Activated CD4-positive, alpha-beta memory T cell treated with anti-CD3 and anti-CD28 coated beads, Interleukin-2, amount 10 ng/mL, durations not matched to agents 7 days and 5 days (primary cell): ENCODE measurements around the gene CCR8. TPM values are rescaled to one million over a fixed set of nuclear protein-coding genes. Genes with fewer than 3 reads are reported as not detected.
"Not testable (repeated sequence)": the region's sequence is repeated elsewhere in the genome, so short reads cannot be mapped to it uniquely, and the experiment has no call there.

ENCODE experiments used
- CTCF ChIA-PET: fragments of 350-600 bp; sonication (Branson Sonifier 250); formaldehyde crosslinking; loops from one replicate; lab custom pipeline; 2021; ENCODE audit warnings: antibody characterized with exemption, inconsistent platforms; lab: Charles Lee
- POLR2A ChIA-PET: fragments of 350-600 bp; sonication (Branson Sonifier 250); formaldehyde crosslinking; loops from one replicate; lab custom pipeline; 2021; ENCODE audit warnings: antibody characterized with exemption; lab: Charles Lee
- DNase-seq: peaks from one replicate; pipeline ENCODE4 v3.0.0-alpha.2; 2020
- H3K27ac Mint-ChIP-seq: one replicate; pipeline ENCODE4 v1.8.0; 2021; ENCODE audit warnings: mild to moderate bottlenecking, mixed read lengths
- H3K27me3 Mint-ChIP-seq: one replicate; pipeline ENCODE4 v1.8.0; 2021; ENCODE audit warnings: mixed read lengths
- H3K36me3 Mint-ChIP-seq: one replicate; pipeline ENCODE4 v1.8.0; 2021; ENCODE audit warnings: low read depth, mixed read lengths
- H3K4me1 Mint-ChIP-seq: one replicate; pipeline ENCODE4 v1.8.0; 2021; ENCODE audit warnings: mixed read lengths
- H3K4me3 Mint-ChIP-seq: one replicate; pipeline ENCODE4 v1.8.0; 2021; ENCODE audit warnings: mild to moderate bottlenecking, mixed read lengths
- H3K9me3 Mint-ChIP-seq: one replicate; pipeline ENCODE4 v1.8.0; 2021; ENCODE audit warnings: mixed read lengths
- total RNA-seq, 2 experiments: library from RNA; stranded (reverse); gene quantifications; one replicate each; pipeline ENCODE4 v1.2.3, GENCODE V29; 2021

CCR8 gene
- total RNA-seq, 2 experiments from 2014 or later = 7.6 to 7.9 TPM

DNA sequence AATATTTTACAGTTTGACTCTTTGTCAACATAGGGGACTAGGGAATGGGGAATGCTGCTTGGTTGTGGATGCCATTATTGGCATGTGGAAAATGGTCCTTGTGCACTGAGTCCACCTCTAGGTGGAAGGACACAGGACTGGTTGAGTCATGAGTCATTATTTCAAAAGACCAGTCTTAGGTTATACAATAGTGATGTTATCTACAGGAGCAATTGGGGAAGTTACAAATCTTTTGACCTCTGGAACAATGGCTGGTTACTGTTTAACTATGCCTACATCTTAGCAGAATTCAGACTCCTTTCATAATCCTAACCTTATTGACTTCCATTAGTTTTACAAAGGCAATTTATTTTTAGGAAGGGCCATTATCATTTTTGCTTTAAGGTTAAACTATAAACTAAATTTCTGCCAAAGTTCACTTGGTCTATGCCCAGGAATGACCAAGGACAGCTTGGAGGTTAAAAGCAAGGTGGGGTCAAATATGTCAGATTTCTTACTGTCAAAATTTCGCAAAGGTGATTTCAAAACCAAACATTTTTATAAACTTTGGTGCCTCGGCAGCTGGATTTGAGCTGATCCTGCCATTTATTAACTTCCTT lies 11.8 kb upstream of the CCR8 start:
- no peak for DNase-seq
- no peak overlapping the region for H3K4me3 Mint-ChIP-seq
- CTCF ChIA-PET = interaction anchor here (0.7 to 1.4 kb wide), 3 partner anchors 25 to 30 kb away, joined by 3 read pairs; no protein-coding TSS in a partner anchor
- no peak overlapping the region for H3K27ac Mint-ChIP-seq
- POLR2A ChIA-PET = no interaction called here
- peaks cover 4% of the 10 kb centered on the region for H3K27me3 Mint-ChIP-seq
- peaks cover 16% of the 10 kb centered on the region for H3K9me3 Mint-ChIP-seq
- H3K4me1 Mint-ChIP-seq = peaks cover 48% of the 10 kb centered on the region
- peaks cover 35% of the 10 kb centered on the region for H3K36me3 Mint-ChIP-seq

GRCh38 chr3:39318301-39318700 lies 11.2 kb upstream of the CCR8 start:
- H3K9me3 Mint-ChIP-seq = peaks cover 16% of the 10 kb centered on the region
- no peak for DNase-seq
- H3K27ac Mint-ChIP-seq = no peak overlapping the region
- POLR2A ChIA-PET = no interaction called here
- H3K4me3 Mint-ChIP-seq = no peak overlapping the region
- CTCF ChIA-PET = interaction anchor here (0.7 to 1.4 kb wide), 6 partner anchors 18 to 60 kb away, joined by 3 to 5 read pairs (median 3); no protein-coding TSS in a partner anchor
- peaks cover 4% of the 10 kb centered on the region for H3K27me3 Mint-ChIP-seq
- peaks cover 55% of the 10 kb centered on the region for H3K4me1 Mint-ChIP-seq
- H3K36me3 Mint-ChIP-seq = peaks cover 37% of the 10 kb centered on the region

DNA sequence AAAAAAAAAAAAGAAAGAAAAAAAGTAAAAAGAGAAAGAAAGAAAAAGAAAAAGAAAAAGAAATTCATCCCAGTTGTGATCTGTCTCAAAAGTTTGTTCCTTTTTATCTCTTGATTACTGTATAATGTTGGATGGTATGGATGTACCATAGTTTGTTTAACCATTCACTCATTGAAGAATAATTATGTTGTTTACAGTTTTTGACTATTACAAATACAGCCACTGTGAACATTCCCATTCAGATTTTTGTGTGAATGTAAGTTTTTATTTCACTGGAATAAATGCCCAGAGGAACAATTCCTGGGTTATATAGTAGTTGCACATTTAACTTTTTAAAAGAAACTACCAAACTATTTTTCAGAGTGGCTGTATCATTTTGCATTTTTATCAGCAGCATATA lies 10.3 kb upstream of the CCR8 start:
- POLR2A ChIA-PET = no interaction called here
- H3K27me3 Mint-ChIP-seq = peaks cover 3% of the 10 kb centered on the region

GRCh38 chr3:39321574-39321983 lies 7.9 kb upstream of the CCR8 start:
- H3K4me3 Mint-ChIP-seq, H3K27me3 Mint-ChIP-seq, H3K9me3 Mint-ChIP-seq: not testable (repeated sequence)
- ChIA-PET CTCF (interaction anchor here (1.0 to 3.2 kb wide), 2 partner anchors 30 to 33 kb away, joined by 5 to 9 read pairs; no protein-coding TSS in a partner anchor), POLR2A (interaction anchor here (0.9 to 1.3 kb wide), 2 partner anchors 40 to 67 kb away, joined by 3 read pairs; no protein-coding TSS in a partner anchor)
- Mint-ChIP-seq H3K27ac (peak overlapping the region; percentile 62), H3K36me3 (peaks cover 28% of the 10 kb centered on the region), H3K4me1 (peaks cover 64% of the 10 kb centered on the region)
- DNase-seq = peak; percentile 39

More for the DNA sequence above, 10.3 kb upstream of the CCR8 start:
- Mint-ChIP-seq H3K4me1 (peaks cover 60% of the 10 kb centered on the region), H3K4me3 (no peak overlapping the region), H3K36me3 (peaks cover 34% of the 10 kb centered on the region), H3K27ac (no peak overlapping the region), H3K9me3 (peaks cover 11% of the 10 kb centered on the region)
- no peak for DNase-seq
- CTCF ChIA-PET = interaction anchor here (0.8 to 1.4 kb wide), 4 partner anchors 17 to 59 kb away, joined by 3 to 5 read pairs (median 4); no protein-coding TSS in a partner anchor

DNA sequence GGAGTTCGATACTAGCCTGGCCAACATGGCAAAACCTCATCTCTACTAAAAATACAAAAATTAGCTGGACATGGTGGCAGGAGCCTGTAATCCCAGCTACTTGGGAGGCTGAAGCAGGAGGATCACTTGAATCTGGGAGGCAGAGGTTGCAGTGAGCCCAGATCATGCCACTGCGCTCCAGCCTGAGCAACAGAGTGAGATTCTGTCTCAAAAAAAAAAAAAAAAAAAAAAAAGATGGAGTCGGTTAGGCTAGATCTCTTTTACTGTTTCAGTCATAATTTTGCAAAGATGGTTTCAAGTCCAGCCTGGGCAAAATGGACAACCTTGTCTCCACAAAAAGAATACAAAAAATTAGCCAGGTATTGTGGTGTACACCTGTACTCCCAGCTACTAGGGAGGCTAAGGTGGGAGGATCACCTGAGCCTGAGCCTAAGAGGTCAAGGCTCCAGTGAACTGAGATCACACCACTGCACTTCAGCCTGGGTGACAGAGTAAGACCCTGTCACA lies 7.2 kb upstream of the CCR8 start:
- H3K9me3 Mint-ChIP-seq, H3K4me3 Mint-ChIP-seq, H3K27me3 Mint-ChIP-seq, DNase-seq: not testable (repeated sequence)
- ChIA-PET CTCF (interaction anchor here (1.0 to 3.2 kb wide), 3 partner anchors 30 to 801 kb away, joined by 3 to 9 read pairs (median 5); no protein-coding TSS in a partner anchor), POLR2A (interaction anchor here (0.9 to 1.3 kb wide), 3 partner anchors 26 to 66 kb away, joined by 3 read pairs; no protein-coding TSS in a partner anchor)
- H3K27ac Mint-ChIP-seq = peak overlapping the region; percentile 62
- peaks cover 69% of the 10 kb centered on the region for H3K4me1 Mint-ChIP-seq
- peaks cover 29% of the 10 kb centered on the region for H3K36me3 Mint-ChIP-seq

DNA sequence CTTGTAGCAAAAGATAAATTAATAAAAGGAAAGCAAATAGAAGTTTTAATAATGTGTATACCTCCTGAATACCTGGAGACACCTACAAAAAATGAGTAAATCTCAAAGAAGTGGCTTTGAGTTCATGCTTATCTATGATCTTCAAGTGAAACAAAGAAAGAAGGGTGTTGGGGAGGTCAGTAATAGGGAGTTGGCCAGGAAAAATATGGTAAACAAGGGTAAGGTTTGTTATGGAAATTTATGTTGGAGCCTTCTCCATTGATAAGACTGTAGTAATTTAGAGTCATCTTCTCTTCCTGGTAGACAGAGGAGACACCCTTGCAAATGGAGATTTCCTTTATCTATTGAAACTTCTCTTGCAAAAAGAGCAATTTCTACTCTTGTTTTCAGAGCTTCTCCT lies 6.6 kb upstream of the CCR8 start:
- H3K4me1 Mint-ChIP-seq = peaks cover 75% of the 10 kb centered on the region
- POLR2A ChIA-PET = interaction anchor here (1.1 kb wide), 1 partner anchor 25 kb away, joined by 3 read pairs; no protein-coding TSS in a partner anchor
- H3K27me3 Mint-ChIP-seq = peaks cover 3% of the 10 kb centered on the region
- H3K27ac Mint-ChIP-seq = peak overlapping the region; percentile 45
- H3K9me3 Mint-ChIP-seq = no peaks in the 10 kb centered on the region
- CTCF ChIA-PET = interaction anchor here (1.0 to 3.2 kb wide), 3 partner anchors 31 to 802 kb away, joined by 3 to 9 read pairs (median 3); no protein-coding TSS in a partner anchor
- no peak for DNase-seq
- H3K36me3 Mint-ChIP-seq = peaks cover 27% of the 10 kb centered on the region
- H3K4me3 Mint-ChIP-seq = no peak overlapping the region

GRCh38 chr3:39323494-39323893 lies 6.0 kb upstream of the CCR8 start:
- no peaks in the 10 kb centered on the region for H3K9me3 Mint-ChIP-seq
- CTCF ChIA-PET = interaction anchor here (1.0 to 1.6 kb wide), 2 partner anchors 31 to 802 kb away, joined by 3 read pairs; no protein-coding TSS in a partner anchor
- H3K27ac Mint-ChIP-seq = peak overlapping the region; percentile 54
- H3K4me3 Mint-ChIP-seq = no peak overlapping the region
- H3K27me3 Mint-ChIP-seq = peaks cover 3% of the 10 kb centered on the region
- H3K4me1 Mint-ChIP-seq = peaks cover 80% of the 10 kb centered on the region
- POLR2A ChIA-PET = no interaction called here
- DNase-seq = no peak
- peaks cover 31% of the 10 kb centered on the region for H3K36me3 Mint-ChIP-seq

DNA sequence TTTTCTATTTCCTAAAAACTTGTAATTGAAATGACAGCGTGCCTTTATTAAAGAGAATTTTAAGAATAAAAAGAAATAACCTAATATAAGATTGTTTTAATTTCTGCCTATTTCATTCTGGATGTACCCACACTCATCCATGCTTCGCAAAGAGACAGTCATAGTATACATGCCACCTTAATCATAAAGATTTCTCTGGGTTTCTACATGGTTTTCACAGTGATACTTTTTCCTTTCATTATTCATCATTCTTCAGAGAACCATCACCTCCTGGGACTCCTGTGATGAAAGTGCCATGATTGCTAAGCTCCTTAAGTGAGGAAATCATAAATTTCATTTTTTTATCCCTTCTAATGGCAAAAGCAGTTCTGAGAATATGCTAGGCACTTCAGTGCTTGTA lies 4.3 kb upstream of the CCR8 start:
- no peaks in the 10 kb centered on the region for H3K9me3 Mint-ChIP-seq
- CTCF ChIA-PET = no interaction called here
- H3K27me3 Mint-ChIP-seq = no peaks in the 10 kb centered on the region
- H3K36me3 Mint-ChIP-seq = peaks cover 28% of the 10 kb centered on the region
- H3K4me3 Mint-ChIP-seq = no peak overlapping the region
- no peak for DNase-seq
- POLR2A ChIA-PET = interaction anchor here (1.6 kb wide), 1 partner anchor 36 kb away, joined by 5 read pairs; no protein-coding TSS in a partner anchor
- H3K4me1 Mint-ChIP-seq = peaks cover 88% of the 10 kb centered on the region
- H3K27ac Mint-ChIP-seq = peak overlapping the region; percentile 14

DNA sequence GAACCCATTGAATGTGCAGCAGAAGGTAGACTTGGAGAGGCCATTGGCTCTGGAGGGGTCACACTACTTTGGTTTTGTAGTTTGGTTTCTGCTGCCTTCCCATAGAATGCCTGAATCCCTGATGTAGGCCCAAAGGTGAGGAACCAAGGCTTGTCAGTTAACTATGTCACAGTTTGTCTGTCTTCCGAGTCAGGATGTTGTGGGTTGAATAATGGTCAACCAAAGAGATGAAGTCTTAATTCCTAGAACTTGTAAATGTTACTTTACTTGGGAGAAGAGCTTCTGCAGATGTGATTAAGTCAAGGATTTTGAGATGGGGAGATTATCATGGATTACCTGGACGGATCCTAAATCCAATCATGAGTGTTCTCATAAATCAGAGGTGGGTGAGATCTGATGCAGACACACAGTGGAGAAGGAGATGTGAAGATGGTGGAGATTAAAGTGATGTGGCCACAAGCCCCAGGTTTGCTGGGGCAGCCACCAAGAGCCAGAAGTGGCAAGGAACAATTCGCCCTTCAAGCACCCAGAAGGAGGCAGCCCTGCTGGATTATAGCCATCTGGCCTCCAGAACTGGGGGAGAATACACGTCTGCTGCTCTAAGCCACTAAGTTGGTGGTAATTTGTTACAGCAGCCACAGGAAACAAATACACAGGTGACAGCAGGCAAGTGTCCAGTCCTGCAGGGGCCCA lies 2.3 kb upstream of the CCR8 start:
- Mint-ChIP-seq H3K9me3 (no peaks in the 10 kb centered on the region), H3K36me3 (peaks cover 17% of the 10 kb centered on the region), H3K4me3 (peak overlapping the region; percentile 16), H3K4me1 (peaks cover 82% of the 10 kb centered on the region), H3K27ac (peak overlapping the region; percentile 60), H3K27me3 (no peaks in the 10 kb centered on the region)
- ChIA-PET CTCF (interaction anchor here (1.1 to 1.9 kb wide), 2 partner anchors 35 to 37 kb away, joined by 4 read pairs; no protein-coding TSS in a partner anchor), POLR2A (interaction anchor here (2.1 kb wide), 1 partner anchor 34 kb away, joined by 6 read pairs; no protein-coding TSS in a partner anchor)
- DNase-seq = peak; percentile 30

GRCh38 chr3:39327746-39328349 lies 1.7 kb upstream of the CCR8 start:
- Mint-ChIP-seq H3K27ac (peak overlapping the region; percentile 60), H3K4me1 (peaks cover 83% of the 10 kb centered on the region), H3K9me3 (no peaks in the 10 kb centered on the region), H3K36me3 (peaks cover 20% of the 10 kb centered on the region), H3K4me3 (no peak overlapping the region), H3K27me3 (no peaks in the 10 kb centered on the region)
- CTCF ChIA-PET = interaction anchor here (1.1 to 1.9 kb wide), 2 partner anchors 36 to 37 kb away, joined by 4 read pairs; no protein-coding TSS in a partner anchor
- DNase-seq = no peak
- POLR2A ChIA-PET = interaction anchor here (2.1 kb wide), 1 partner anchor 34 kb away, joined by 6 read pairs; no protein-coding TSS in a partner anchor

DNA sequence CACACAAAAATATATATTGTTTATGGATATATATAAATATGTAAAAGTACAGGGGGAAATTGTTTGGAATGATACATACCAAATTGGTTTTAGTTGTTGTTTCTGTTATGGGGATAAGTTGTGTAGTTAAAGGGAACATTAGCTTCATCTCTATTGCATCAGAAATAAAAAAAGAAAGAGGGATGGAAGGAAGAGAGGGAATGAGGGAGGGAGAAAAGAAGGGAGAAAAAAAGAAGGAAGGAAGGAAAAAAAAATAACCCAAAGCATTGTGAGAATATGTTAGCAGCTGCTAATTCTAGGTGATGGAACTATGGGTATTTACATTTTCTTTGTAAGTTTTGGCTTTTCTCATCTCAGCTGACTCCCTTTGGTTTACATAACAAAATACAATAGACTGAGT lies 1.3 kb downstream of the CCR8 start:
- Mint-ChIP-seq H3K27ac (peak overlapping the region; percentile 33), H3K27me3 (no peaks in the 10 kb centered on the region), H3K36me3 (peaks cover 37% of the 10 kb centered on the region), H3K4me3 (peak overlapping the region; percentile 46), H3K4me1 (peaks cover 80% of the 10 kb centered on the region), H3K9me3 (peaks cover 4% of the 10 kb centered on the region)
- POLR2A ChIA-PET = no interaction called here
- no peak for DNase-seq
- CTCF ChIA-PET = interaction anchor here (0.6 to 1.2 kb wide), 2 partner anchors 18 to 39 kb away, joined by 3 to 4 read pairs; no protein-coding TSS in a partner anchor

DNA sequence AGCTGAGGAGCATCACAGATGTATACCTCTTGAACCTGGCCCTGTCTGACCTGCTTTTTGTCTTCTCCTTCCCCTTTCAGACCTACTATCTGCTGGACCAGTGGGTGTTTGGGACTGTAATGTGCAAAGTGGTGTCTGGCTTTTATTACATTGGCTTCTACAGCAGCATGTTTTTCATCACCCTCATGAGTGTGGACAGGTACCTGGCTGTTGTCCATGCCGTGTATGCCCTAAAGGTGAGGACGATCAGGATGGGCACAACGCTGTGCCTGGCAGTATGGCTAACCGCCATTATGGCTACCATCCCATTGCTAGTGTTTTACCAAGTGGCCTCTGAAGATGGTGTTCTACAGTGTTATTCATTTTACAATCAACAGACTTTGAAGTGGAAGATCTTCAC lies 3.0 kb downstream of the CCR8 start:
- no peaks in the 10 kb centered on the region for H3K27me3 Mint-ChIP-seq
- no peak for DNase-seq
- POLR2A ChIA-PET = no interaction called here
- no peak overlapping the region for H3K4me3 Mint-ChIP-seq
- H3K9me3 Mint-ChIP-seq = peaks cover 4% of the 10 kb centered on the region
- H3K27ac Mint-ChIP-seq = no peak overlapping the region
- H3K4me1 Mint-ChIP-seq = peaks cover 63% of the 10 kb centered on the region
- CTCF ChIA-PET = no interaction called here
- H3K36me3 Mint-ChIP-seq = peaks cover 34% of the 10 kb centered on the region
